Activated T-helper 1 cell treated with anti-CD3 and anti-CD28 coated beads, Interleukin-2, amount 50 U/mL, for 16 hours (primary cell): ENCODE measurements around the gene NUP160.
"Not testable (repeated sequence)": the region's sequence is repeated elsewhere in the genome, so short reads cannot be mapped to it uniquely, and the experiment has no call there.

Source experiments
- DNase-seq, 2 donors: peaks; one replicate each; pipeline ENCODE4 v3.0.0-alpha.2; 2020; ENCODE audit warnings: low read depth in 1 of 2, low spot score in 1 of 2

The NUP160 gene

GRCh38 chr11:47797633-47798032 is 50.5 kb downstream of the NUP160 start:
- DNase-seq = peak in 1 of 2 donors; percentile 35

DNA sequence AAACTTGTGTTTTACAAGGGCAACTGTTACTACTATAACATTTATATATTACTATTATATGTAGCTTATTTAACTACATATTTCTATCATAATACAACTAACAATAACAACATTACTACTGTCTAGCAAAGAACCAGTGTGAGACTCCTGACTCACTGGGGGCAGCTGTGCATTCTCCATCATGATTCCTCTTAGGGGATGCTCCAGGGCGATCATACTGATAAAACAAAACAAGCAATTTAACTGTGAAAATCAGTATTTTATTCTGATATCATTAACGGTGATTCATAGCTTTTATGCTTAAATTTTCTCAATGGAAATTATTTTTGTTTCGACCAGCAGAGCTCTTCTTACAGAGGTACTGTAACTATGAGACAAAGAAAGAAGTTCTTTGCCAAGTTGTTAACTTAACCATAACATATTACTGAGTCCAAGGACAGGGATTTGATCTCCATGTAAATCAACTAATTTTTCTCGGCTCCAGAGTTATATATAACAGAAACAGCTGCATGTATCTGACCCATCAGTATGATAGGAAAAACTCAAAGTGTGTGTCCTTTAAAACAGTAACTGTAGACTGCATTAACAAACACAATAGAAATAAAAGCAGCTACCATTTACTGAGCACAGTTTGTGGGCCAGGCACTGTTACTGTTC is 56.2 kb downstream of the NUP160 start:
- no peak for DNase-seq

GRCh38 chr11:47790017-47790416 is 58.1 kb downstream of the NUP160 start:
- DNase-seq = not testable (repeated sequence)

DNA sequence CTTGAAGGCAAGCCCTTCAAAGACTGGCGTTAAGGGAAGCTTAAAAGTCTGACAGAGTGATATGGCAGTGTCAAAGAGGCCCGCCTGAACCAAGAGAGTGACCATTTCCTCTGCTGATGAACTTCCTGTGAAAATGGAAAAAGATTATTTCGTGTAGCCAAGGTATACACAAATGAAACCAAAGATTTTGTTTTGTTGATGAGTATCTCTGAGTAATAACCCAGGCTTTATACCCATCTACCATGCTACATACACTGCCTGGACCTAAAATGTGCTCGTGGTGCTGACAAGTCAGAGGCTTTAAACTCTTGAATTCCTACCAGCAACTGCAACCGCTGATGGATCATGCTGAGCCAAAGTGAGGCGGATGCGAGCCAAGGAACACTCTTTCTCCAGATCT is 60.0 kb downstream of the NUP160 start:
- no peak for DNase-seq

- no peak for DNase-seq
Measured at GRCh38 chr11:47786373-47786772, 61.8 kb downstream of the NUP160 start.

- no peak for DNase-seq
Measured at GRCh38 chr11:47784785-47785381, 63.3 kb downstream of the NUP160 start.

DNA sequence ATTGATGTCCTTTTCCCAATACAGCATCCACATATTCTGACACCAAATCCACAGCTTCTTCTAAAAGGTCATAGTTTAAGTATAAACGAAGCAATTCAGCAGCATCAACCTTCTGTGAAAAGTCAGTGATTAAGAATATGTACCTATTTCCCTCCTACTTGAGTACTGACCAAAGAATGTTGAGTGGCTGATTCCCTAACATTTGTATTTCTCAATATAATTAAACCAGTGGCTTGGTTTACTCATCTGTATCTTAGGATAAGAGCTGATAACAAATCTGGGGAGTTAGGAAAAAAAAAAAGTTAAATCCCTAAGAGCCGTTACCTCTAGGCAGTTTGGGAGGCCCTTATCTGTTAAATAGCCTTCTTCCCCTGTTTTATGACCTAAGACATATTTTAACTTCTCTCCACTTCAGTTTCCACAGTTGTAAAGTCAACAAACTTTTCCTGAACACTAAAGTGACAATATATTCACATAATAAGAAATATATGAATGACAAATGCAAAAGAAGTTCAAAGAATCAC is 65.0 kb downstream of the NUP160 start:
- DNase-seq = no peak

- DNase-seq = no peak
Measured at GRCh38 chr11:47778878-47779483, 69.2 kb downstream of the NUP160 start.

GRCh38 chr11:47775240-47775869 is 72.8 kb downstream of the NUP160 start:
- DNase-seq = no peak

DNA sequence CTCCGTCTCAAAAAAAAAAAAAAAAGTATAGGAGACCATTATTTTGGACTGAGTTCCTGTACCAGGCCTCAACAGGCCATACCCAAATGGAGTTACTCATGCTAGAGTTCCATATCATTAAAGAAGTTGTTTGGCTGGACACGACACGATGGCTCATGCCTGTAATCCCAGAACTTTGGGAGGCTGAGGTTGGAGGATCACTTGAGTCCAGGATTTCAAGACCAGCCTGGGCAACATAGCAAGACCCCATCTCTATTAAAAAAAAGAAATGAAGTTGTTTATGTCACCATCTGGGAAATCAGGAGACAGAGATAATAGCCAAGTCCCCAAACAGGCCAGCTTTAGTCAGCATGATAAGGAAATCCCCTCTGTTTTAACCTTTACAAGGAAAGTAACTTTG is 74.3 kb downstream of the NUP160 start:
- DNase-seq = no peak

DNA sequence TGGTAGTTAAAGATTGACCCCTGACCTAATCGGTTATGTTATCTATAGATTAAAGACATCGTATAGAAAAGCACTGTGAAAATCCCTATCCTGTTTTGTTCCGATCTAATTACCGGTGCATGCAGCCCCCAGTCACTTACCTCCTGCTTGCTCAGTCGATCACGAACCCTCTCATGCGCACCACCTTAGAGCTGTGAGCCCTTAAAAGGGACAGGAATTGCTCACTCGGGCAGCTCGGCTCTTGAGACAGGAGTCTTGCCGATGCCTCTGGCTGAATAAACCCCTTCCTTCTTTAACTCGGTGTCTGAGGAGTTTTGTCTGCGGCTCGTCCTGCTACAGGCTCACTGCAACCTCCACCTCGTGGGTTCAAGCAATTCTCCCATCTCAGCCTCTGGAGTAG is 78.6 kb downstream of the NUP160 start:
- not testable (repeated sequence) for DNase-seq

- no peak for DNase-seq
Measured at GRCh38 chr11:47768101-47768612, 80.0 kb downstream of the NUP160 start.

- DNase-seq = peak; percentile 51 to 62
Measured at GRCh38 chr11:47766509-47767227, 81.5 kb downstream of the NUP160 start.

GRCh38 chr11:47765086-47765485 is 83.1 kb downstream of the NUP160 start:
- no peak for DNase-seq

GRCh38 chr11:47759291-47759690 is 88.9 kb downstream of the NUP160 start:
- DNase-seq = not testable (repeated sequence)

DNA sequence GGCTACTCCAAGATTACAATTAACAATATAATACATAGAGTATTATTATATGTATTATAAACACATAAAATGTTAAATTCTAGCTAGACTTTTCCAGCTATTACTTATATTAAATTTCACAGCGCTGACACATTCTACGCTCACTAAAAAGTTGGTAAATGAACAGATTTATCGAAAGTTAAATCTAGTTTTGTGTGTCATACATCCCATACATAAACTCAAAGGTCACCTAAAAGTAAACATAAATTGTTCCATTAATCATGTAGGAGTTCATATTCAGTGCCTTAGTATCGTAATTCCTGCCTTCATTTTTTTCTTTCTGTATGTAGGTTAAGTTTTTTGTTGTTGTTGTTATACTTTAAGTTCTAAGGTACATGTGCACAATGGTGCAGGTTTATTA is 91.9 kb downstream of the NUP160 start:
- DNase-seq = no peak

- no peak for DNase-seq
Measured at GRCh38 chr11:47750725-47751124, 97.4 kb downstream of the NUP160 start.

- DNase-seq = not testable (repeated sequence)
Measured at GRCh38 chr11:47742494-47742893, 105.7 kb downstream of the NUP160 start.

GRCh38 chr11:47737817-47738216 is 110.3 kb downstream of the NUP160 start:
- not testable (repeated sequence) for DNase-seq

GRCh38 chr11:47732271-47732670 is 115.9 kb downstream of the NUP160 start:
- DNase-seq = no peak

GRCh38 chr11:47731475-47731874 is 116.7 kb downstream of the NUP160 start:
- DNase-seq = no peak
